Activated CD4-positive, alpha-beta T cell treated with anti-CD3 and anti-CD28 coated beads, Interleukin-2, amount 10 ng/mL, durations not matched to agents 24 days and 14 days (primary cell): ENCODE measurements around the gene CCR7. TPM values are rescaled to one million over a fixed set of nuclear protein-coding genes. Genes with fewer than 3 reads are reported as not detected.

ENCODE experiments used
- DNase-seq: peaks from one replicate; pipeline ENCODE4 v3.0.0; 2022
- H3K27ac Mint-ChIP-seq: one replicate; pipeline ENCODE4 v1.8.0; 2022; ENCODE audit warnings: mild to moderate bottlenecking, mixed read lengths
- H3K27me3 Mint-ChIP-seq: one replicate; pipeline ENCODE4 v1.8.0; 2022; ENCODE audit warnings: mixed read lengths
- H3K36me3 Mint-ChIP-seq: one replicate; pipeline ENCODE4 v1.8.0; 2022; ENCODE audit warnings: low read depth, mild to moderate bottlenecking, mixed read lengths
- H3K4me1 Mint-ChIP-seq: one replicate; pipeline ENCODE4 v1.8.0; 2021; ENCODE audit warnings: mixed read lengths
- H3K4me3 Mint-ChIP-seq: one replicate; pipeline ENCODE4 v1.8.0; 2022; ENCODE audit warnings: mild to moderate bottlenecking, moderate library complexity, mixed read lengths
- H3K9me3 Mint-ChIP-seq: one replicate; pipeline ENCODE4 v1.8.0; 2021; ENCODE audit warnings: mixed read lengths
- intact Hi-C: fragments of 100-400 bp; cut with micrococcal nuclease; formaldehyde crosslinking; loops from one replicate; pipeline ENCODE4 v1.15.1; 2023
- total RNA-seq: library from RNA; stranded (reverse); gene quantifications from 2 replicates; pipeline ENCODE4 v1.2.3, GENCODE V29; 2022

The CCR7 gene
- total RNA-seq, 1 donor from 2014 or later: 220 TPM

GRCh38 chr17:40525294-40525693 is 40.0 kb downstream of the CCR7 start:
- H3K9me3 Mint-ChIP-seq: peaks cover 21% of the 10 kb centered on the region
- intact Hi-C loops: no loop called here
- H3K36me3 Mint-ChIP-seq: peaks cover 69% of the 10 kb centered on the region
- H3K4me1 Mint-ChIP-seq: peaks cover 50% of the 10 kb centered on the region
- no peak for DNase-seq
- no peaks in the 10 kb centered on the region for H3K27me3 Mint-ChIP-seq
- peak overlapping the region; percentile 29 for H3K27ac Mint-ChIP-seq
- H3K4me3 Mint-ChIP-seq: no peak overlapping the region

- Mint-ChIP-seq H3K4me1 (peaks cover 54% of the 10 kb centered on the region), H3K36me3 (peaks cover 75% of the 10 kb centered on the region), H3K4me3 (no peak overlapping the region), H3K9me3 (peaks cover 21% of the 10 kb centered on the region), H3K27ac (no peak overlapping the region), H3K27me3 (no peaks in the 10 kb centered on the region)
- intact Hi-C loops: no loop called here
- no peak for DNase-seq
Measured at GRCh38 chr17:40524243-40524965, 40.9 kb downstream of the CCR7 start.

GRCh38 chr17:40522961-40523310 is 42.3 kb downstream of the CCR7 start:
- intact Hi-C loops: no loop called here
- Mint-ChIP-seq H3K27ac (peak overlapping the region; percentile 63), H3K9me3 (peaks cover 21% of the 10 kb centered on the region), H3K27me3 (no peaks in the 10 kb centered on the region), H3K36me3 (peaks cover 85% of the 10 kb centered on the region), H3K4me3 (no peak overlapping the region), H3K4me1 (peaks cover 59% of the 10 kb centered on the region)
- DNase-seq: no peak

- no peaks in the 10 kb centered on the region for H3K27me3 Mint-ChIP-seq
- H3K9me3 Mint-ChIP-seq: peaks cover 21% of the 10 kb centered on the region
- peak overlapping the region; percentile 23 for H3K27ac Mint-ChIP-seq
- no peak for DNase-seq
- peaks cover 60% of the 10 kb centered on the region for H3K4me1 Mint-ChIP-seq
- H3K36me3 Mint-ChIP-seq: peaks cover 84% of the 10 kb centered on the region
- intact Hi-C loops: no loop called here
- peak overlapping the region; percentile 50 for H3K4me3 Mint-ChIP-seq
Measured at GRCh38 chr17:40522250-40522960, 42.9 kb downstream of the CCR7 start.

GRCh38 chr17:40520991-40521453 is 44.2 kb downstream of the CCR7 start:
- peaks cover 21% of the 10 kb centered on the region for H3K9me3 Mint-ChIP-seq

GRCh38 chr17:40519089-40519775 is 46.0 kb downstream of the CCR7 start:
- DNase-seq: peak; percentile 60
- H3K4me3 Mint-ChIP-seq: peak overlapping the region; percentile 87

More at GRCh38 chr17:40520991-40521453, 44.2 kb downstream of the CCR7 start:
- Mint-ChIP-seq H3K27ac (peak overlapping the region; percentile 78), H3K36me3 (peaks cover 78% of the 10 kb centered on the region), H3K27me3 (no peaks in the 10 kb centered on the region), H3K4me3 (peak overlapping the region; percentile 72), H3K4me1 (peaks cover 69% of the 10 kb centered on the region)
- no peak for DNase-seq
- intact Hi-C loops: no loop called here

GRCh38 chr17:40518401-40519088 is 46.7 kb downstream of the CCR7 start:
- Mint-ChIP-seq H3K9me3 (peaks cover 16% of the 10 kb centered on the region), H3K4me3 (peak overlapping the region; percentile 87), H3K27me3 (no peaks in the 10 kb centered on the region), H3K4me1 (peaks cover 85% of the 10 kb centered on the region), H3K27ac (peak overlapping the region; percentile 83), H3K36me3 (peaks cover 57% of the 10 kb centered on the region)
- intact Hi-C loops: no loop called here
- peak; percentile 58 for DNase-seq

More at GRCh38 chr17:40519089-40519775, 46.0 kb downstream of the CCR7 start:
- H3K27ac Mint-ChIP-seq: peak overlapping the region; percentile 83
- H3K27me3 Mint-ChIP-seq: no peaks in the 10 kb centered on the region
- intact Hi-C loops: no loop called here
- peaks cover 18% of the 10 kb centered on the region for H3K9me3 Mint-ChIP-seq
- H3K36me3 Mint-ChIP-seq: peaks cover 64% of the 10 kb centered on the region
- H3K4me1 Mint-ChIP-seq: peaks cover 82% of the 10 kb centered on the region

- peak; percentile 70 for DNase-seq
- peaks cover 82% of the 10 kb centered on the region for H3K4me1 Mint-ChIP-seq
- H3K36me3 Mint-ChIP-seq: peaks cover 51% of the 10 kb centered on the region
- peaks cover 12% of the 10 kb centered on the region for H3K9me3 Mint-ChIP-seq
- H3K4me3 Mint-ChIP-seq: peak overlapping the region; percentile 87
- peak overlapping the region; percentile 83 for H3K27ac Mint-ChIP-seq
- no peaks in the 10 kb centered on the region for H3K27me3 Mint-ChIP-seq
- intact Hi-C loops: no loop called here
Measured at GRCh38 chr17:40517981-40518380, 47.3 kb downstream of the CCR7 start.

- intact Hi-C loops: no loop called here
- Mint-ChIP-seq H3K27me3 (no peaks in the 10 kb centered on the region), H3K9me3 (peaks cover 12% of the 10 kb centered on the region), H3K36me3 (peaks cover 45% of the 10 kb centered on the region), H3K4me1 (peaks cover 77% of the 10 kb centered on the region), H3K27ac (peak overlapping the region; percentile 94), H3K4me3 (peak overlapping the region; percentile 87)
- peak; percentile 66 for DNase-seq
Measured at GRCh38 chr17:40517286-40517662, 48.0 kb downstream of the CCR7 start.

GRCh38 chr17:40516581-40517285 is 48.5 kb downstream of the CCR7 start:
- Mint-ChIP-seq H3K27ac (peak overlapping the region; percentile 94), H3K9me3 (peaks cover 7% of the 10 kb centered on the region), H3K27me3 (no peaks in the 10 kb centered on the region), H3K4me3 (peak overlapping the region; percentile 87), H3K4me1 (peaks cover 71% of the 10 kb centered on the region), H3K36me3 (peaks cover 40% of the 10 kb centered on the region)
- DNase-seq: peak; percentile 94
- intact Hi-C loops: loop anchor here (1.0 kb wide), 2 partner anchors 15 to 36 kb away; no protein-coding TSS in a partner anchor

GRCh38 chr17:40515491-40516041 is 49.7 kb downstream of the CCR7 start:
- DNase-seq: peak; percentile 82
- H3K4me3 Mint-ChIP-seq: peak overlapping the region; percentile 87
- peaks cover 66% of the 10 kb centered on the region for H3K4me1 Mint-ChIP-seq
- intact Hi-C loops: loop anchor here (1.0 kb wide), 2 partner anchors 16 to 35 kb away; no protein-coding TSS in a partner anchor
- H3K27me3 Mint-ChIP-seq: no peaks in the 10 kb centered on the region
- peak overlapping the region; percentile 94 for H3K27ac Mint-ChIP-seq
- peaks cover 29% of the 10 kb centered on the region for H3K36me3 Mint-ChIP-seq
- peaks cover 4% of the 10 kb centered on the region for H3K9me3 Mint-ChIP-seq

GRCh38 chr17:40515011-40515410 is 50.3 kb downstream of the CCR7 start:
- H3K4me1 Mint-ChIP-seq: peaks cover 63% of the 10 kb centered on the region

More at GRCh38 chr17:40515011-40515410, 50.3 kb downstream of the CCR7 start:
- no peak for DNase-seq
- Mint-ChIP-seq H3K27me3 (no peaks in the 10 kb centered on the region), H3K27ac (peak overlapping the region; percentile 94), H3K36me3 (peaks cover 25% of the 10 kb centered on the region), H3K9me3 (peaks cover 4% of the 10 kb centered on the region), H3K4me3 (peak overlapping the region; percentile 87)
- intact Hi-C loops: no loop called here
